H1 (cell line): Measurements from ENCODE around the gene URB2. TPM values are rescaled to one million over a fixed set of nuclear protein-coding genes. Genes with fewer than 3 reads are reported as not detected.
A peak's percentile ranks its signal among the peaks of the same experiment; 100 is the strongest.

Experiments
- CTCF ChIA-PET: fragments of 300-600 bp; sonication (Branson Sonifier 250); formaldehyde crosslinking; loops from one replicate; lab custom pipeline; 2021; ENCODE audit not compliant: partially characterized antibody; lab: Charles Lee
- POLR2A ChIA-PET: fragments of 300-600 bp; sonication (Branson Sonifier 250); formaldehyde crosslinking; loops from one replicate; lab custom pipeline; 2021; ENCODE audit warnings: inconsistent platforms; ENCODE audit not compliant: partially characterized antibody; lab: Charles Lee
- DNase-seq, 2 experiments: peaks; one replicate each; pipeline versions ENCODE4 v3.0.0 to v3.0.0-alpha.2; 2010 to 2022; ENCODE audit warnings: low spot score in 2 of 2, low read depth in 1 of 2, mixed read lengths in 1 of 2
- FAIRE-seq: peaks from 2 replicates; lab custom pipeline; 2011; peaks lifted over from hg19 to GRCh38; lab: Jason Lieb, UNC
- H2AFZ ChIP-seq: 2 replicates; pipeline ENCODE4 v1.8.1; 2012; ENCODE audit warnings: low read length, inconsistent platforms
- H2AK5ac ChIP-seq: 2 replicates; pipeline ENCODE4 v1.6.1; 2013; ENCODE audit warnings: low read depth, low read length
- H2BK120ac ChIP-seq: replicated peaks from 2 replicates; pipeline ENCODE3; 2013; ENCODE audit warnings: low read depth, low read length, inconsistent platforms
- H2BK12ac ChIP-seq: 2 replicates; pipeline ENCODE4 v1.6.1; 2013; ENCODE audit warnings: low read depth, low read length
- H2BK15ac ChIP-seq: 2 replicates; pipeline ENCODE4 v1.6.1; 2013; ENCODE audit warnings: low read length
- H2BK20ac ChIP-seq: 2 replicates; pipeline ENCODE4 v1.6.1; 2013; ENCODE audit warnings: low read length
- H2BK5ac ChIP-seq: 2 replicates; pipeline ENCODE4 v1.6.1; 2013; ENCODE audit warnings: low read depth, low read length
- H3K14ac ChIP-seq: 2 replicates; pipeline ENCODE4 v1.6.1; 2013; ENCODE audit warnings: inconsistent platforms; ENCODE audit not compliant: insufficient read length
- H3K18ac ChIP-seq: 2 replicates; pipeline ENCODE4 v1.6.1; 2013; ENCODE audit warnings: low read length; ENCODE audit errors: extremely low read depth
- H3K23ac ChIP-seq: 2 replicates; pipeline ENCODE4 v1.6.1; 2013; ENCODE audit warnings: inconsistent platforms; ENCODE audit not compliant: insufficient read length
- H3K23me2 ChIP-seq: 2 replicates; pipeline ENCODE4 v1.6.1; 2013; ENCODE audit warnings: low read depth, low read length
- H3K27ac ChIP-seq: 2 replicates; pipeline ENCODE4 v1.6.1; 2011; ENCODE audit warnings: low read depth, low read length, inconsistent platforms
- H3K27me3 ChIP-seq, 4 experiments: replicated peaks in 1 of 4; 1 replicate in 1 of 4; 2 replicates in 3 of 4; pipeline versions ENCODE4 v1.6.1 to v1.8.1; 2011 to 2013; ENCODE audit warnings: low read length in 3 of 4, mild to moderate bottlenecking in 3 of 4, inconsistent platforms in 2 of 4, mixed read lengths in 2 of 4, moderate library complexity in 1 of 4; ENCODE audit not compliant: control insufficient read depth in 3 of 4, insufficient read depth in 3 of 4; ENCODE audit errors: extremely low read depth in 1 of 4
- H3K36me3 ChIP-seq, 4 experiments: 2 replicates each; pipeline versions ENCODE4 v1.6.1 to v1.8.1; 2011 to 2013; ENCODE audit warnings: mild to moderate bottlenecking in 4 of 4, low read length in 3 of 4, moderate library complexity in 2 of 4, control low read depth in 1 of 4, inconsistent platforms in 1 of 4; ENCODE audit not compliant: insufficient read depth in 4 of 4, control insufficient read depth in 2 of 4
- H3K4ac ChIP-seq: replicated peaks from 2 replicates; pipeline ENCODE3; 2013; ENCODE audit warnings: low read length, low read depth, mixed read lengths, inconsistent platforms; ENCODE audit not compliant: insufficient read length
- H3K4me1 ChIP-seq, 4 experiments: replicated peaks in 1 of 4; 1 replicate in 1 of 4; 2 replicates in 3 of 4; pipeline versions ENCODE4 v1.6.1 to v1.8.1; 2011 to 2013; ENCODE audit warnings: low read length in 3 of 4, inconsistent platforms in 2 of 4, mixed read lengths in 1 of 4; ENCODE audit not compliant: insufficient read depth in 4 of 4, control insufficient read depth in 3 of 4
- H3K4me2 ChIP-seq, 2 experiments: 2 replicates each; pipeline versions ENCODE4 v1.6.1 to v1.8.1; 2011 to 2013; ENCODE audit warnings: low read depth in 2 of 2, low read length in 2 of 2, control low read depth in 1 of 2, inconsistent platforms in 1 of 2, mild to moderate bottlenecking in 1 of 2; ENCODE audit not compliant: insufficient read depth in 1 of 2
- H3K4me3 ChIP-seq, 4 experiments: fragments of 200-600, 300-600 bp in 1 of 4; sonication (generic), shearing (Covaris generic), sonication (Bioruptor Twin) in 1 of 4; 2 replicates each; pipeline versions ENCODE4 v1.5.1 to v1.8.1; 2011 to 2016; ENCODE audit warnings: low read length in 4 of 4, low read depth in 3 of 4, control low read depth in 2 of 4, inconsistent platforms in 2 of 4, mild to moderate bottlenecking in 2 of 4, mixed read lengths in 1 of 4, moderate library complexity in 1 of 4; ENCODE audit not compliant: insufficient read depth in 2 of 4; ENCODE audit errors: extremely low read depth in 1 of 4
- H3K56ac ChIP-seq: replicated peaks from 2 replicates; pipeline ENCODE3; 2013; ENCODE audit warnings: low read depth, mild to moderate bottlenecking, mixed read lengths, low read length, inconsistent platforms; ENCODE audit not compliant: insufficient read length
- H3K79me1 ChIP-seq: 2 replicates; pipeline ENCODE4 v1.6.1; 2013; ENCODE audit warnings: low read depth, low read length, control low read depth
- H3K79me2 ChIP-seq, 2 experiments: 2 replicates each; pipeline versions ENCODE4 v1.6.1 to v1.8.1; 2012 to 2013; ENCODE audit warnings: low read length in 2 of 2, mild to moderate bottlenecking in 2 of 2, inconsistent platforms in 1 of 2; ENCODE audit not compliant: insufficient read depth in 2 of 2, control insufficient read depth in 1 of 2
- H3K9ac ChIP-seq, 4 experiments: replicated peaks in 1 of 4; 1 replicate in 1 of 4; 2 replicates in 3 of 4; pipeline versions ENCODE4 v1.6.1 to v1.8.1; 2011 to 2013; ENCODE audit warnings: low read depth in 3 of 4, low read length in 3 of 4, control low read depth in 2 of 4, mild to moderate bottlenecking in 2 of 4, moderate library complexity in 2 of 4, inconsistent platforms in 1 of 4; ENCODE audit errors: extremely low read depth in 1 of 4
- H3K9me3 ChIP-seq, 2 experiments: 2 replicates each; pipeline versions ENCODE4 v1.6.1 to v1.8.1; 2012 to 2013; ENCODE audit warnings: mild to moderate bottlenecking in 2 of 2, moderate library complexity in 2 of 2, control low read depth in 1 of 2, inconsistent platforms in 1 of 2, low read depth in 1 of 2, low read length in 1 of 2, mixed read lengths in 1 of 2; ENCODE audit not compliant: insufficient read depth in 2 of 2
- H4K20me1 ChIP-seq, 2 experiments: replicated peaks in 1 of 2; 2 replicates each; pipeline versions ENCODE3 to v1.8.1; 2011 to 2013; ENCODE audit warnings: inconsistent platforms in 2 of 2, low read length in 2 of 2, mild to moderate bottlenecking in 1 of 2; ENCODE audit not compliant: insufficient read depth in 2 of 2, control insufficient read depth in 1 of 2
- H4K5ac ChIP-seq: 2 replicates; pipeline ENCODE4 v1.6.1; 2013; ENCODE audit warnings: low read length, low read depth, mixed read lengths, inconsistent platforms; ENCODE audit not compliant: insufficient read length
- H4K8ac ChIP-seq: 2 replicates; pipeline ENCODE4 v1.8.0; 2013; ENCODE audit warnings: mild to moderate bottlenecking, moderate library complexity, low read length, inconsistent platforms; ENCODE audit not compliant: insufficient read depth; ENCODE audit errors: extremely low read depth
- H4K91ac ChIP-seq: replicated peaks from 2 replicates; pipeline ENCODE3; 2013; ENCODE audit warnings: low read length, mixed read lengths, inconsistent platforms; ENCODE audit not compliant: insufficient read length
- ASH2L ChIP-seq: fragments of 200-600, 300-600 bp; sonication (generic); IDR thresholded peaks from one replicate; pipeline ENCODE4 v1.7.1; 2017; ENCODE audit warnings: low read length
- BCL11A ChIP-seq, 2 experiments: IDR thresholded peaks; one replicate each; pipeline ENCODE4 v1.6.1; 2011; ENCODE audit warnings: low read depth in 2 of 2, low read length in 2 of 2, mild to moderate bottlenecking in 2 of 2
- CEBPB ChIP-seq: IDR thresholded peaks from 2 replicates; pipeline ENCODE4 v1.6.1; 2012; ENCODE audit warnings: low read depth, low read length
- CHD2 ChIP-seq: IDR thresholded peaks from 2 replicates; pipeline ENCODE4 v1.6.1; 2012; ENCODE audit warnings: low read length, improper control_type of control experiment
- EP300 ChIP-seq, 2 experiments: IDR thresholded peaks; 1 replicate in 1 of 2; 2 replicates in 1 of 2; pipeline ENCODE4 v1.6.1; 2011 to 2012; ENCODE audit warnings: low read depth in 2 of 2, low read length in 2 of 2, mild to moderate bottlenecking in 2 of 2, borderline replicate concordance in 1 of 2, inconsistent platforms in 1 of 2, moderate library complexity in 1 of 2
- GABPA ChIP-seq: IDR thresholded peaks from 2 replicates; pipeline ENCODE4 v1.6.1; 2011; ENCODE audit warnings: mild to moderate bottlenecking, low read length, moderate library complexity, borderline replicate concordance; ENCODE audit not compliant: insufficient read depth
- HDAC6 ChIP-seq: IDR thresholded peaks from one replicate; pipeline ENCODE4 v1.7.1; 2012; ENCODE audit warnings: low read depth, mild to moderate bottlenecking, inconsistent platforms, low read length, moderate library complexity
- KDM5A ChIP-seq: fragments of 200-600 bp; IDR thresholded peaks from 2 replicates; pipeline ENCODE4 v1.7.1; 2012; ENCODE audit warnings: mild to moderate bottlenecking, low read length, inconsistent platforms, mixed read lengths
- MAFK ChIP-seq: IDR thresholded peaks from 2 replicates; pipeline ENCODE4 v1.6.1; 2012; ENCODE audit warnings: low read depth, mild to moderate bottlenecking, improper control_type of control experiment, low read length
- NRF1 ChIP-seq: IDR thresholded peaks from 2 replicates; pipeline ENCODE4 v1.6.1; 2011; ENCODE audit warnings: mild to moderate bottlenecking, low read depth, low read length, improper control_type of control experiment
- POU5F1 ChIP-seq: IDR thresholded peaks from 2 replicates; pipeline ENCODE4 v1.6.1; 2011; ENCODE audit warnings: low read depth, mild to moderate bottlenecking, low read length, moderate library complexity
- SRF ChIP-seq: IDR thresholded peaks from 2 replicates; pipeline ENCODE4 v1.6.1; 2011; ENCODE audit warnings: mild to moderate bottlenecking, low read depth, low read length, moderate library complexity
- whole genome bisulfite sequencing, 2 experiments: shearing (Covaris generic) in 1 of 2; methylation state at CpG; one replicate each; pipeline versions ENCODE4 v1.1.6 to v1.1.7; 2013 to 2015; ENCODE audit warnings: low lambda C conversion rate in 2 of 2, mixed read lengths in 2 of 2, inconsistent platforms in 1 of 2, low coverage in 1 of 2, missing lambda C conversion rate in 1 of 2; ENCODE audit not compliant: insufficient replicate concordance in 2 of 2, insufficient coverage in 1 of 2, insufficient read length in 1 of 2; ENCODE audit errors: extremely low coverage in 1 of 2, missing lambda C conversion rate in 1 of 2; 5-methylcytosine and 5-hydroxymethylcytosine counted together
- polyA plus RNA-seq, 7 experiments: library from polyadenylated mRNA; depleted of rRNA in 3 of 7; stranded (reverse) in 5 of 7; unstranded in 2 of 7; fragments of >200 nt in 5 of 7; fragments of 200-250 nt in 2 of 7; gene quantifications; 1 replicate in 5 of 7; 2 replicates in 1 of 7; 4 replicates in 1 of 7; pipeline versions ENCODE4 v1.2.1 to v1.2.3, GENCODE V29; 2011 to 2013; ENCODE audit warnings: missing spikeins in 2 of 7, mixed read lengths in 2 of 7
- total RNA-seq: library from RNA; stranded (reverse); fragmentation: NEBNext Ultra II Directional; extraction: Animal tissue kit (Norgen Biotek cat#: 25700); gene quantifications from 2 replicates; pipeline ENCODE4 v1.2.1, GENCODE V29; 2021
- TF ChIP-seq, protein P1 (sequence below): IDR thresholded peaks from 2 replicates; pipeline ENCODE4 v1.6.1; 2012; ENCODE audit warnings: low read length, inconsistent platforms

URB2 gene
- total and polyA plus RNA-seq, 2 of the 8 experiments (the other 6 are each of a cell fraction or from before 2014, with no cell fraction given), result 13.7 to 33.0 TPM

DNA sequence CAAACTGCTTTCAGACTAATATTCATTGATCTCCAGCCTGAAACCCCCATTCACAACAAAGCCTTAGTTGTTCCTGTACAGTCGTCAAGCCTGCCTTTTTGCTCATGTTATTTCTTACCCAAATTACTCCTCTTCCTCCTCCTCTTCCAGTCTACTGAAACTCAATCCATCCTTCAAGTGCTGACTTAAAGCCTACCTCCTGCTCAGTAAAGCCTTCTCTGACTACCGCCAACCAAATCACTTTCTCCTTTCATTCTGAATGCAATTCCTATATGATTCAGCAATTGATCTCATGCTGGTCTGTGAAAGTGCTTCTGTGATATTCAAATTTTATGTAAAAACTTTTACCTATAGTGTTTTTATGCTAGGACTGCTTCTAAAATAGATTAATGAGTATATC is 18.7 kb upstream of the URB2 start:
- H3K9me3 ChIP-seq, result no peaks in the 10 kb centered on the region
- H3K56ac ChIP-seq, result no peak overlapping the region
- no peak overlapping the region for H2BK20ac ChIP-seq
- H2BK15ac ChIP-seq, result no peak overlapping the region
- H3K9ac ChIP-seq, result no peak overlapping the region
- no peak overlapping the region for H2AK5ac ChIP-seq
- H3K79me2 ChIP-seq, result no peaks in the 10 kb centered on the region
- no peak overlapping the region for H4K5ac ChIP-seq
- peaks cover 3 to 41% (median 21%) of the 10 kb centered on the region in 4 experiments; a peak in 6 of 8 replicates for H3K36me3 ChIP-seq
- H3K27me3 ChIP-seq, result no peaks in the 10 kb centered on the region
- ChIA-PET CTCF (interaction anchor here (0.9 kb wide), 2 partner anchors 11 to 45 kb away, joined by 3 to 4 read pairs; no protein-coding TSS in a partner anchor), POLR2A (interaction anchor here (1.5 kb wide), 1 partner anchor 16 kb away, joined by 4 read pairs; no protein-coding TSS in a partner anchor)
- H4K20me1 ChIP-seq, result no peaks in the 10 kb centered on the region
- no peak overlapping the region for H3K4ac ChIP-seq
- peaks cover 2% of the 10 kb centered on the region; the same call in 1 of the 2 replicates for H3K79me1 ChIP-seq
- no peak overlapping the region for H3K4me2 ChIP-seq
- peak; percentile 45 for FAIRE-seq
- no peak overlapping the region for H3K4me3 ChIP-seq
- no peak overlapping the region for H3K23ac ChIP-seq
- H4K91ac ChIP-seq, result no peak overlapping the region
- no peak overlapping the region for H2AFZ ChIP-seq
- no peak overlapping the region for H4K8ac ChIP-seq
- H3K27ac ChIP-seq, result no peak overlapping the region
- H3K23me2 ChIP-seq, result no peaks in the 10 kb centered on the region
- H2BK12ac ChIP-seq, result no peak overlapping the region
- no peak overlapping the region for H3K18ac ChIP-seq
- no peak overlapping the region for H3K14ac ChIP-seq
- H3K4me1 ChIP-seq, result peaks cover 0 to 3% (median 0%) of the 10 kb centered on the region in 4 experiments; a peak in 1 of 7 replicates
- 49% methylated on average over 2 of the region's 2 CpGs; no CpG with 5 or more reads in 1 of the 2 experiments for WGBS, 2 experiments
- no peak overlapping the region for H2BK5ac ChIP-seq
- no peak overlapping the region for H2BK120ac ChIP-seq
- no peak for DNase-seq
- no peak for TF ChIP-seq CEBPB
- no peak for TF ChIP-seq NRF1
- TF ChIP-seq CHD2, result no peak
- TF ChIP-seq ASH2L, result no peak
- no peak for TF ChIP-seq GABPA
- TF ChIP-seq BCL11A (IDR thresholded peaks at IDR 0.05; ENCODE audit: low read depth in 2 of 2, low read length in 2 of 2), result no peak
- TF ChIP-seq POU5F1, result no peak
- TF ChIP-seq SRF, result no peak
- no peak for TF ChIP-seq KDM5A
- TF ChIP-seq, protein P1, sequence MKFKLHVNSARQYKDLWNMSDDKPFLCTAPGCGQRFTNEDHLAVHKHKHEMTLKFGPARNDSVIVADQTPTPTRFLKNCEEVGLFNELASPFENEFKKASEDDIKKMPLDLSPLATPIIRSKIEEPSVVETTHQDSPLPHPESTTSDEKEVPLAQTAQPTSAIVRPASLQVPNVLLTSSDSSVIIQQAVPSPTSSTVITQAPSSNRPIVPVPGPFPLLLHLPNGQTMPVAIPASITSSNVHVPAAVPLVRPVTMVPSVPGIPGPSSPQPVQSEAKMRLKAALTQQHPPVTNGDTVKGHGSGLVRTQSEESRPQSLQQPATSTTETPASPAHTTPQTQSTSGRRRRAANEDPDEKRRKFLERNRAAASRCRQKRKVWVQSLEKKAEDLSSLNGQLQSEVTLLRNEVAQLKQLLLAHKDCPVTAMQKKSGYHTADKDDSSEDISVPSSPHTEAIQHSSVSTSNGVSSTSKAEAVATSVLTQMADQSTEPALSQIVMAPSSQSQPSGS, result no peak
- no peak for TF ChIP-seq HDAC6
- TF ChIP-seq MAFK, result no peak
- no peak for TF ChIP-seq EP300 (IDR thresholded peaks at IDR 0.05; ENCODE audit: borderline replicate concordance in 1 of 2, low read depth in 2 of 2, low read length in 2 of 2)
